CD4-positive, alpha-beta memory T cell (primary cell): ENCODE results near the gene SSR1. TPM values are rescaled to one million over a fixed set of nuclear protein-coding genes. Genes with fewer than 3 reads are reported as not detected.

Experiments used
- CTCF ChIA-PET: fragments of 350-600 bp; sonication (Branson Sonifier 250); formaldehyde crosslinking; loops from one replicate; lab custom pipeline; 2021; ENCODE audit warnings: inconsistent platforms; ENCODE audit not compliant: partially characterized antibody; lab: Charles Lee
- POLR2A ChIA-PET: fragments of 350-600 bp; sonication (Branson Sonifier 250); formaldehyde crosslinking; loops from one replicate; lab custom pipeline; 2021; ENCODE audit not compliant: partially characterized antibody; lab: Charles Lee
- DNase-seq, 5 donors: peaks; one replicate each; pipeline versions ENCODE4 v3.0.0 to v3.0.0-alpha.2; 2020 to 2022; ENCODE audit warnings: mixed read lengths in 1 of 5
- H3K27ac ChIP-seq: one replicate; pipeline ENCODE4 v1.7.0; 2013; ENCODE audit warnings: low read depth, low read length
- H3K27me3 ChIP-seq: 2 replicates; pipeline ENCODE4 v1.7.0; 2013; ENCODE audit warnings: mild to moderate bottlenecking, low read length, moderate library complexity; ENCODE audit not compliant: insufficient read depth
- H3K36me3 ChIP-seq: 2 replicates; pipeline ENCODE4 v1.7.0; 2013; ENCODE audit warnings: mild to moderate bottlenecking, low read length, moderate library complexity; ENCODE audit not compliant: insufficient read depth
- H3K4me1 ChIP-seq: 2 replicates; pipeline ENCODE4 v1.7.0; 2013; ENCODE audit warnings: mild to moderate bottlenecking, low read length, moderate library complexity; ENCODE audit not compliant: insufficient read depth
- H3K4me3 ChIP-seq, 2 donors: one replicate each; pipeline ENCODE4 v1.7.0; 2013; ENCODE audit warnings: low read length in 2 of 2, mild to moderate bottlenecking in 1 of 2
- H3K9me3 ChIP-seq, 2 donors: one replicate each; pipeline ENCODE4 v1.7.0; 2013; ENCODE audit warnings: low read length in 2 of 2, control low read depth in 1 of 2; ENCODE audit not compliant: control insufficient read depth in 1 of 2
- H3K27ac Mint-ChIP-seq, 7 donors: one replicate each; pipeline ENCODE4 v1.8.0; 2020 to 2021; ENCODE audit warnings: mixed read lengths in 7 of 7, mild to moderate bottlenecking in 6 of 7, inconsistent platforms in 3 of 7, moderate library complexity in 3 of 7
- H3K27me3 Mint-ChIP-seq, 2 donors: one replicate each; pipeline ENCODE4 v1.8.0; 2020 to 2021; ENCODE audit warnings: mixed read lengths in 2 of 2
- H3K36me3 Mint-ChIP-seq, 2 donors: one replicate each; pipeline ENCODE4 v1.8.0; 2020 to 2021; ENCODE audit warnings: mixed read lengths in 2 of 2, inconsistent platforms in 1 of 2, mild to moderate bottlenecking in 1 of 2
- H3K4me1 Mint-ChIP-seq, 4 donors: one replicate each; pipeline ENCODE4 v1.8.0; 2020 to 2021; ENCODE audit warnings: mixed read lengths in 4 of 4, mild to moderate bottlenecking in 1 of 4
- H3K4me3 Mint-ChIP-seq, 8 donors: one replicate each; pipeline ENCODE4 v1.8.0; 2020 to 2021; ENCODE audit warnings: mixed read lengths in 8 of 8, mild to moderate bottlenecking in 7 of 8, moderate library complexity in 6 of 8, inconsistent platforms in 3 of 8
- H3K9me3 Mint-ChIP-seq, 8 donors: one replicate each; pipeline ENCODE4 v1.8.0; 2020 to 2021; ENCODE audit warnings: mixed read lengths in 8 of 8, mild to moderate bottlenecking in 5 of 8, inconsistent platforms in 3 of 8, moderate library complexity in 1 of 8
- intact Hi-C: fragments of 100-400 bp; cut with micrococcal nuclease; formaldehyde crosslinking; loops from one replicate; pipeline ENCODE4 v1.15.1; 2023
- polyA plus RNA-seq, 2 donors: library from polyadenylated mRNA; unstranded; fragments of 300-500 nt; fragmentation: Illumina TruSeq; gene quantifications; one replicate each; pipeline ENCODE4 v1.2.3, GENCODE V29; 2021
- total RNA-seq, 2 experiments: library from RNA; stranded (reverse); gene quantifications; one replicate each; pipeline ENCODE4 v1.2.3, GENCODE V29; 2021

Gene SSR1
- total and polyA plus RNA-seq, 4 experiments from 2014 or later: 150 to 232 (median 168) TPM

DNA sequence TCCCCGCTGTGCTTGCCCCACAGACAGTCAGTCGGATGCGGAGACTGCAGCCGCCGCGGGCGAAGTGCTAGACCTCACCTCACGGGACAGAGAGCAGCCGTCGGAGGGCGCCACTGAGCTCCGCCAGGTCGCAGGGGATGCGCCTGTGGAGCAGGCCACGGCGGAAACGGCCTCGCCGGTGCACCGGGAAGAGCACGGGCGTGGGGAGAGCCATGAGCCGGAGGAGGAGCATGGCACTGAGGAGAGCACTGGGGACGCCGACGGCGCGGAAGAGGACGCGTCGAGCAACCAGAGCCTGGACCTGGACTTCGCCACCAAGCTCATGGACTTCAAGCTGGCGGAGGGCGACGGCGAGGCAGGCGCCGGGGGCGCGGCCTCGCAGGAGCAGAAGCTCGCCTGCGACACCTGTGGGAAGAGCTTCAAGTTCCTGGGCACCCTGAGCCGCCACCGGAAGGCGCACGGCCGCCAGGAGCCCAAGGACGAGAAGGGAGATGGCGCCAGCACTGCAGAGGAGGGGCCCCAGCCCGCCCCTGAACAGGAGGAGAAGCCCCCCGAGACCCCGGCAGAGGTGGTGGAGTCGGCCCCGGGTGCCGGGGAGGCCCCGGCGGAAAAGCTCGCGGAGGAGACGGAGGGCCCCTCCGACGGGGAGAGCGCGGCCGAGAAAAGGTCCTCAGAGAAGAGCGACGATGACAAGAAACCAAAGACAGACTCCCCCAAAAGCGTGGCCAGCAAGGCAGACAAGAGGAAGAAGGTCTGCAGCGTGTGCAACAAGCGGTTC lies 66.4 kb downstream of the SSR1 start:
- peaks cover 45% of the 10 kb centered on the region for H3K36me3 ChIP-seq
- peaks cover 0 to 3% (median 0%) of the 10 kb centered on the region in 8 donors for H3K9me3 Mint-ChIP-seq
- H3K27ac Mint-ChIP-seq: no peak overlapping the region
- H3K36me3 Mint-ChIP-seq: peaks cover 20 to 52% of the 10 kb centered on the region in 2 donors
- H3K4me1 Mint-ChIP-seq: peaks cover 5 to 17% (median 8%) of the 10 kb centered on the region in 4 donors
- H3K9me3 ChIP-seq: no peaks in the 10 kb centered on the region
- no peak overlapping the region for H3K4me3 Mint-ChIP-seq
- POLR2A ChIA-PET: no interaction called here
- no peak overlapping the region for H3K27ac ChIP-seq
- DNase-seq: no peak
- no peaks in the 10 kb centered on the region for H3K27me3 Mint-ChIP-seq
- CTCF ChIA-PET: interaction anchor here (1.2 kb wide), 1 partner anchor 8 kb away, joined by 5 read pairs; no protein-coding TSS in a partner anchor
- H3K4me1 ChIP-seq: peaks cover 6% of the 10 kb centered on the region
- H3K27me3 ChIP-seq: no peaks in the 10 kb centered on the region
- H3K4me3 ChIP-seq: no peak overlapping the region
- intact Hi-C loops: no loop called here

- intact Hi-C loops: no loop called here
- peaks cover 0 to 3% (median 0%) of the 10 kb centered on the region in 8 donors for H3K9me3 Mint-ChIP-seq
- Histone ChIP-seq H3K27me3 (no peaks in the 10 kb centered on the region), H3K4me3 (no peak overlapping the region), H3K9me3 (no peaks in the 10 kb centered on the region), H3K36me3 (peaks cover 45% of the 10 kb centered on the region), H3K4me1 (peaks cover 6% of the 10 kb centered on the region), H3K27ac (no peak overlapping the region)
- POLR2A ChIA-PET: no interaction called here
- no peak for DNase-seq
- no peak overlapping the region for H3K4me3 Mint-ChIP-seq
- H3K4me1 Mint-ChIP-seq: peaks cover 5 to 17% (median 8%) of the 10 kb centered on the region in 4 donors
- no peaks in the 10 kb centered on the region for H3K27me3 Mint-ChIP-seq
- CTCF ChIA-PET: interaction anchor here (1.2 to 3.5 kb wide), 2 partner anchors 9 to 11 kb away, joined by 3 to 12 read pairs; no protein-coding TSS in a partner anchor
- peaks cover 16 to 57% of the 10 kb centered on the region in 2 donors for H3K36me3 Mint-ChIP-seq
- H3K27ac Mint-ChIP-seq: no peak overlapping the region
Measured at GRCh38 chr6:7245668-7246393, 67.2 kb downstream of the SSR1 start.

- H3K36me3 ChIP-seq: peaks cover 36% of the 10 kb centered on the region
- H3K27ac Mint-ChIP-seq: peak overlapping the region; percentile 7 to 74 (median 37)
- H3K27ac ChIP-seq: no peak overlapping the region
Measured at GRCh38 chr6:7243179-7243981, 69.6 kb downstream of the SSR1 start.

GRCh38 chr6:7242835-7243178 lies 70.2 kb downstream of the SSR1 start:
- Histone ChIP-seq H3K27me3 (no peaks in the 10 kb centered on the region), H3K36me3 (peaks cover 30% of the 10 kb centered on the region), H3K4me1 (peaks cover 6% of the 10 kb centered on the region), H3K9me3 (no peaks in the 10 kb centered on the region), H3K4me3 (no peak overlapping the region), H3K27ac (no peak overlapping the region)
- H3K4me1 Mint-ChIP-seq: peaks cover 8 to 21% (median 9%) of the 10 kb centered on the region in 4 donors
- peaks cover 0 to 3% (median 0%) of the 10 kb centered on the region in 8 donors for H3K9me3 Mint-ChIP-seq
- ChIA-PET CTCF (interaction anchor here (0.7 to 4.5 kb wide), 22 partner anchors 8 to 634 kb away, joined by 3 to 55 read pairs (median 4); no protein-coding TSS in a partner anchor), POLR2A (no interaction called here)
- peaks cover 3 to 47% of the 10 kb centered on the region in 2 donors for H3K36me3 Mint-ChIP-seq
- H3K27ac Mint-ChIP-seq: peak overlapping the region in 6 of 7 donors; percentile 5 to 74 (median 51)
- DNase-seq: no peak
- intact Hi-C loops: loop anchor here (1.0 to 2.0 kb wide), 5 partner anchors 156 to 686 kb away; no protein-coding TSS in a partner anchor
- no peaks in the 10 kb centered on the region for H3K27me3 Mint-ChIP-seq
- no peak overlapping the region for H3K4me3 Mint-ChIP-seq

More at GRCh38 chr6:7243179-7243981, 69.6 kb downstream of the SSR1 start:
- no peaks in the 10 kb centered on the region for H3K27me3 ChIP-seq
- Mint-ChIP-seq H3K27me3 (no peaks in the 10 kb centered on the region), H3K9me3 (peaks cover 0 to 3% (median 0%) of the 10 kb centered on the region in 8 donors), H3K4me1 (peaks cover 8 to 21% (median 9%) of the 10 kb centered on the region in 4 donors), H3K4me3 (no peak overlapping the region), H3K36me3 (peaks cover 5 to 52% of the 10 kb centered on the region in 2 donors)
- peaks cover 6% of the 10 kb centered on the region for H3K4me1 ChIP-seq
- ChIA-PET CTCF (interaction anchor here (0.7 to 4.5 kb wide), 31 partner anchors 9 to 635 kb away, joined by 3 to 55 read pairs (median 4); no protein-coding TSS in a partner anchor), POLR2A (interaction anchor here (0.5 kb wide), 1 partner anchor 566 kb away, joined by 3 read pairs; no protein-coding TSS in a partner anchor)
- H3K4me3 ChIP-seq: no peak overlapping the region
- no peaks in the 10 kb centered on the region for H3K9me3 ChIP-seq
- intact Hi-C loops: loop anchor here (1.0 to 2.0 kb wide), 5 partner anchors 157 to 686 kb away; no protein-coding TSS in a partner anchor
- peak; percentile 58 to 69 (median 61) for DNase-seq

- no peak overlapping the region for H3K4me3 ChIP-seq
- peaks cover 8 to 21% (median 9%) of the 10 kb centered on the region in 4 donors for H3K4me1 Mint-ChIP-seq
- H3K36me3 Mint-ChIP-seq: peaks cover 3 to 41% of the 10 kb centered on the region in 2 donors
- no peak overlapping the region for H3K27ac ChIP-seq
- H3K27me3 Mint-ChIP-seq: no peaks in the 10 kb centered on the region
- no peaks in the 10 kb centered on the region for H3K9me3 ChIP-seq
- H3K4me3 Mint-ChIP-seq: no peak overlapping the region
- ChIA-PET CTCF (interaction anchor here (1.0 to 4.5 kb wide), 4 partner anchors 9 to 565 kb away, joined by 3 to 55 read pairs (median 12); no protein-coding TSS in a partner anchor), POLR2A (no interaction called here)
- no peaks in the 10 kb centered on the region for H3K27me3 ChIP-seq
- H3K4me1 ChIP-seq: peaks cover 6% of the 10 kb centered on the region
- peak overlapping the region in 3 of 7 donors; percentile 28 to 57 (median 52) for H3K27ac Mint-ChIP-seq
- intact Hi-C loops: loop anchor here (2.0 kb wide), 2 partner anchors 155 to 453 kb away; no protein-coding TSS in a partner anchor
- DNase-seq: no peak
- H3K36me3 ChIP-seq: peaks cover 23% of the 10 kb centered on the region
- H3K9me3 Mint-ChIP-seq: peaks cover 0 to 3% (median 0%) of the 10 kb centered on the region in 8 donors
Measured at GRCh38 chr6:7241709-7242645, 71.0 kb downstream of the SSR1 start.

- no peak overlapping the region for H3K4me3 Mint-ChIP-seq
- Histone ChIP-seq H3K27ac (no peak overlapping the region), H3K36me3 (peaks cover 21% of the 10 kb centered on the region), H3K4me3 (no peak overlapping the region), H3K9me3 (no peaks in the 10 kb centered on the region), H3K4me1 (peaks cover 6% of the 10 kb centered on the region), H3K27me3 (no peaks in the 10 kb centered on the region)
- peaks cover 8 to 46% of the 10 kb centered on the region in 2 donors for H3K36me3 Mint-ChIP-seq
- H3K9me3 Mint-ChIP-seq: peaks cover 0 to 3% (median 0%) of the 10 kb centered on the region in 8 donors
- H3K27ac Mint-ChIP-seq: no peak overlapping the region
- H3K4me1 Mint-ChIP-seq: peaks cover 8 to 21% (median 9%) of the 10 kb centered on the region in 4 donors
- ChIA-PET POLR2A (no interaction called here), CTCF (interaction anchor here (1.4 to 4.5 kb wide), 2 partner anchors 10 to 564 kb away, joined by 3 to 55 read pairs; no protein-coding TSS in a partner anchor)
- intact Hi-C loops: no loop called here
- no peaks in the 10 kb centered on the region for H3K27me3 Mint-ChIP-seq
- DNase-seq: no peak
Measured at GRCh38 chr6:7241160-7241559, 71.8 kb downstream of the SSR1 start.
